ENCODE data around the gene TUFT1.

Gene TUFT1

GRCh38 chr1:151512326-151512725 lies 27.8 kb upstream of the TUFT1 start:
- TF ChIP-seq CTCF (conservative IDR thresholded peaks at IDR 0.05; ENCODE audit: low read length) = no peak
- DNase-seq (ENCODE audit: low read depth) = no peak
- no peak overlapping the region for H3K4me3 ChIP-seq (ENCODE audit: low read length)

DNA sequence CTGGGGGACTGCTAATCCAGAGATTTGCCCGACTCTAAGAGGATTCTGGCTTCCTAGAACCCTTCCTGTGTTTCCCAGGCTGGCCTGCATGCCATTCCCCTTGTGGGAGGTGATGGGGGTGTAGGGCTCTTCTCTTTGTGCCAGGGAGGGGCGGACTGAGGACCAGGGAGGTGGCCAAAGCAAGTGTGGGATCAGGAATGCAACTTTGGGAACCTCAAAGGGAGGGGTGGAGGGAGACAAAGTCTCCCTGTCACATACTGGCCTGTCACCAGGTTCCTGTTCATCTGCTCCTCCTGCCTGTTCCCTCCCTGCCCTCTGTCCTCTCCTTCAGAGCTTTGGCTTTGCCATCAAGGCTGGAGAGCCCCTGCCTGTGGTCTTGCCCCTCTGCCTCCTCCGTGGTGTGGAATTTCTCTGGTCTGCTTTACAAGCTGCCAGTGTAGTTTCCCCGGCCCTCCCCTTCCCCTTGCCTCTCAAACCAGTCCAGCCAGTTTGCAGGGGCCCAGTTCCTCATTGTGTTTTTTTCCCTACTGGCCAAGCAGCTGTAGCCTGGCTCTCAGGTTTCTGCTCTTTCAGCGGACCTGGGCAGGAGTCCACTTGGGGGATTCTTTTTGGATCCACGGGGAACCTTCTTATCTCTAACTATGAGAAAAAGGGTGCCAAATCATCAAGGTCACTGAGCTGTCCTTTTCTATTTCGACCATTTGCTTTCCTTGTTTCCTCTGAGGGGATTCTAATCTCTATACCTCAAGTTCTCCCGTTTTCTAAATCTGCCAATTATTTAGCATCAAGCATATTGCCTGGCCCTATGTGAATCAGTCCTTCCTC lies 27.1 kb upstream of the TUFT1 start:
- no peak for DNase-seq (ENCODE audit: low read depth)
- no peak for TF ChIP-seq CTCF (conservative IDR thresholded peaks at IDR 0.05; ENCODE audit: low read length)
- H3K4me3 ChIP-seq (ENCODE audit: low read length) = no peak overlapping the region

GRCh38 chr1:151513626-151514121 lies 26.4 kb upstream of the TUFT1 start:
- no peak overlapping the region for H3K4me3 ChIP-seq (ENCODE audit: low read length)
- no peak for TF ChIP-seq CTCF (conservative IDR thresholded peaks at IDR 0.05; ENCODE audit: low read length)
- DNase-seq (ENCODE audit: low read depth) = no peak

DNA sequence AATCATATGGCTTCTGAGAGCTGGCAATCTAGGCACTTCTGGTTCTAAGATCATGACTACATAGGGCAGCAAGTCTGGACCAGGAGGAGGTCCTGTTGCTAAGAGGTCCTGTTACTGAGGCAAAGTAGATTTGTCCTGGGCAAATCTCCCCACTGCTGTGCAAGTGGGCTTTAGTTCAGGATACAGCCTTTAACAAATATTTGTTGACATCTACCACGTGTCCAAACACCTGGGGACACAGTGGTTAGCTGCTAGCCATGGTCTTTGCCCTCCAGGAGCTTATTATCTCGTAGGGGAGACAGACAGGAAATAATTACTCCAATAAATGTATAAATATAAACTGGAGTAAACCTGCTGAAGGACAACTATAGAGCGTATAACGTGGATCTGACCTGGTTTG lies 25.7 kb upstream of the TUFT1 start:
- H3K4me3 ChIP-seq (ENCODE audit: low read length) = no peak overlapping the region
- no peak for TF ChIP-seq CTCF (conservative IDR thresholded peaks at IDR 0.05; ENCODE audit: low read length)
- DNase-seq (ENCODE audit: low read depth) = no peak

- DNase-seq (ENCODE audit: low read depth) = no peak
- H3K4me3 ChIP-seq (ENCODE audit: low read length) = no peak overlapping the region
- no peak for TF ChIP-seq CTCF (conservative IDR thresholded peaks at IDR 0.05; ENCODE audit: low read length)
These were observed 24.8 kb upstream of the TUFT1 start for GRCh38 chr1:151515265-151515664.

GRCh38 chr1:151516031-151516511 lies 24.0 kb upstream of the TUFT1 start:
- TF ChIP-seq CTCF (conservative IDR thresholded peaks at IDR 0.05; ENCODE audit: low read length) = no peak
- no peak overlapping the region for H3K4me3 ChIP-seq (ENCODE audit: low read length)
- no peak for DNase-seq (ENCODE audit: low read depth)

DNA sequence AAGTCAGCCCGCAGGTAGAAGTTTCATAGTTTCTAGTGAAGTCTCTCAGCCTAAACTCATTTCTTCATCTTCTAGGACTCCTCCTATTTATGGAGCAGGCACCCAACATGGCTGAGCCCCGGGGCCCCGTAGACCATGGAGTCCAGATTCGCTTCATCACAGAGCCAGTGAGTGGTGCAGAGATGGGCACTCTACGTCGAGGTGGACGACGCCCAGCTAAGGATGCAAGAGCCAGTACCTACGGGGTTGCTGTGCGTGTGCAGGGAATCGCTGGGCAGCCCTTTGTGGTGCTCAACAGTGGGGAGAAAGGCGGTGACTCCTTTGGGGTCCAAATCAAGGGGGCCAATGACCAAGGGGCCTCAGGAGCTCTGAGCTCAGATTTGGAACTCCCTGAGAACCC lies 21.7 kb upstream of the TUFT1 start:
- no peak for TF ChIP-seq CTCF (conservative IDR thresholded peaks at IDR 0.05; ENCODE audit: low read length)
- no peak overlapping the region for H3K4me3 ChIP-seq (ENCODE audit: low read length)
- DNase-seq (ENCODE audit: low read depth) = no peak

All from AG10803 (cell line).